GM18907 (cell line): ENCODE measurements around the gene MSLN.
"Not testable (repeated sequence)": the region's sequence is repeated elsewhere in the genome, so short reads cannot be mapped to it uniquely, and the experiment has no call there.

Source experiments
- ATAC-seq: cut with Tn5 transposase; IDR thresholded peaks from one replicate; pipeline ENCODE4 v1.9.1; 2021; ENCODE audit warnings: mild to moderate bottlenecking, moderate library complexity; ENCODE audit not compliant: unreplicated experiment

The MSLN gene

DNA sequence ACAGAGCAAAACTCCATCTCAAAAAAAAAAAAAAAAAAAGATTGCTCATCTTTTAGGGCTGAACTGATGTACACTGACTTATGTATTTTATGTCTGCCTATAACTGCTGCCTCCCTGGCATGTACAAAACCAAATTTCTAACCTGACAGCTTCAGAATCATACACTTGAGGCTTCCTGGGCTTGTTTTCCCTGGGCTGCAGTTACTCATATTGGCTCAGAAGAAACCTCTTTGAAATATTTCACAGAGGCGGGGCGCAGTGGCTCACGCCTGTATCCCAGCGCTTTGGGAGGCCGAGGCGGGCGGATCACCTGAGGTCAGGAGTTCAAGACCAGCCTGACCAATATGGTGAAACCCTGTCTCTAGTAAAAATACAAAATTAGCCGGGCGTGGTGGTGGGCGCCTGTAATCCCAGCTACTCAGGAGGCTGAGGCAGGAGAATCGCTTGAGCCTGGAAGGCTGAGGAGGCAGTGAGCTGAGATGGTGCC lies 6.4 kb upstream of the MSLN start:
- ATAC-seq = not testable (repeated sequence)

- no peak for ATAC-seq
Observed at GRCh38 chr16:754656-755055, 5.9 kb upstream of the MSLN start.

- ATAC-seq = no peak
Observed at GRCh38 chr16:756428-756827, 4.1 kb upstream of the MSLN start.

- no peak for ATAC-seq
Observed at GRCh38 chr16:759110-759910, 1.2 kb upstream of the MSLN start.

GRCh38 chr16:760065-760464 lies 469 bp upstream of the MSLN start:
- no peak for ATAC-seq

DNA sequence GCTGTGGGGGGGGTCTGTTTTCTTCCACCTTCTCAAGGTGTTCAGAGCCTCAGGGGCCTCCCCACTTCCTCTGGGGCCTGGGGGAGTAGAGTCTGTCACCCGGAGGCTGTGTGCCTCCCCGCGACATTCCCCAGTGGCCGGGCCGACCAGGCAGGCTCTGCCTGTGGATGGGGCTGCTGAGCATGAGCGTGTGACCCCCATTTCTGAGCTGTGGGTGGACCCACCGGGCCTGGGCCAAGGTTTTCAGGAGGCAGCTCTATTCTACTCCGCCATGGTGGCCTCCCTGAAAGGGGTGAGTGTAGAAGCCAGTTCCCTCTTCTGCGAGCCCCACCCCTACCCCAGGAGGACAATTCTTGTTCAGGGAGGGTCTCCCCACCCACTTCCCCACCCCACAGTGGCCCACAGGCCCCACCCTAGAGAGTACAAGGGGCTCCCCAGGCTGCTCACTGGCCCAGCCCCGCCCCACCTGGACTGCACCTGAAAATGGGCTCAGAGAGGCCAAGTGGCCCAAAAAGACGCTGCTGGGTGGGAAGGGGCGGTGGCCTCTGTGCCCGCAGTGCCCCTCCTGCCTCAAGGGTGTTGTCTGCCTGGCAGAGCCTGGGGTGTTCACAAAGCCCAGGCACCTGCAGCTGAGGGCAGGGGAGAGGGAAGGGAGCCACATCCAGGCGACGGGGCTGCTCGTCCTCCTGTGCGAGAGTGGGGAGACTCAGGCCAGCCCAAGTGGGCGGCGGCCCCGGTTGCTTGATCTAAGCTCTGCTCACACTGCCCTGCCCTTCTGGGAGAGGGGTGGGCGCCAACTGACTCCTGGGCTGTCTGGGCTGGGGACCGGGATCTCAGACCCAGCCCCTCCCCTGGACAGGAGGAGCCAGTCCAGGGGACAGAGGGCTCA lies 1.3 kb downstream of the MSLN start:
- ATAC-seq = no peak

GRCh38 chr16:762595-763268 lies 2.2 kb downstream of the MSLN start:
- no peak for ATAC-seq

DNA sequence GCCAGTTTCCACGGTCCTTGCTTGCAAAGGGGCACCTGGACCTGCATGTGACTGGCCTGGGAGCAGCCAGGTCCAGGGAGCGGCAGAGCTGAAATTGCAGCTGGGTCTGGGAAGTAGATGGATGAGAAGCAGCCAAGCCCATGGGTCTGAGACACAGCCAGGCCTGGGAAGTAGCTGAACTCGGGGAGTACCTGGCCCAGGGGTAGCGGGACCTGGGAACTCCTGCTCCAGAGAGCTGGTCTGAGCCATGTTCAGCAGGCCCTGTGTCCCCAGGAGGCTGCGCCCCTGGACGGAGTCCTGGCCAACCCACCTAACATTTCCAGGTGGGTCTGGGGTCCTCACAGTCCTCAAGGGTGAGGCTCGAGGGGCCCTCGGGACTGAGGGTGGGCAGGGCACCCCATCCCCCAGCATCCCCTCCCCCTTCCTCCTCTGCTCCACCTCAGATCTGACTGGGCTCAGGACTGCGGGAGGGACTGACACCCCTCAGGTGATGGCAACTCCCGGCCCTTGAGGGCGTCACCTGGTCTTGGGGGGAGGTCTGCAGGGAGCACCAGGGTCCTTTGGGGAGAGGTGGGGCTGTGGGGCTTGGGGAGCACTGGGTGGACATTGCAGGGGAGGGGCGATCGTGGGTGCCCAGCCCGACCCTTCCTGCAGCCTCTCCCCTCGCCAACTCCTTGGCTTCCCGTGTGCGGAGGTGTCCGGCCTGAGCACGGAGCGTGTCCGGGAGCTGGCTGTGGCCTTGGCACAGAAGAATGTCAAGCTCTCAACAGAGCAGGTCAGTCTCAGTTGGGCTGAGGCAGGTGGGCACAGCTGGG lies 3.0 kb downstream of the MSLN start:
- ATAC-seq = no peak

DNA sequence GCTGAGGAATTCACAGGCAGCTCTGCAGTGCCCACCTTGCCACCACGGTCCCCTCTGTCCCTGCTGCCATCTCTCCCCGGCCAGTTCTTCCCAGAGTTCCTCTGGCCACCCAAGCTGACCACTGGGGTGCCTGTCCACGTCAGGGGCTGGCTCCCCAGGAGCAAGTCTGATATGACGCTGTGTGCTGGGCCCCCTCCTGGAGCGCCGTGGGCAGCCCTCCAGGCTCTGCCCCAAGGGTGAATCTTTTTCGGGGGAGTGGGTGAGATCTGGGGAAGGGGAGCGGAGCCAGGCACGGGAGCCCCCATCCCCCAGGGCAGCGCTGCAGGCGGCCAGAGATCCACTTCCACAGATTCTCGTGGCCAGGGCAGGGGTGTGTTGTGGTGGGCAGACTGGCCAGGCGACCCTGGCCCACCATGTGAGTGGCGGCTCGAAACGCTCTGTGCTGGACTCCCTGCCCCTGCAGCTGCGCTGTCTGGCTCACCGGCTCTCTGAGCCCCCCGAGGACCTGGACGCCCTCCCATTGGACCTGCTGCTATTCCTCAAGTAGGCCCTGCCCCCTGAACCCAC lies 3.7 kb downstream of the MSLN start:
- ATAC-seq = no peak

DNA sequence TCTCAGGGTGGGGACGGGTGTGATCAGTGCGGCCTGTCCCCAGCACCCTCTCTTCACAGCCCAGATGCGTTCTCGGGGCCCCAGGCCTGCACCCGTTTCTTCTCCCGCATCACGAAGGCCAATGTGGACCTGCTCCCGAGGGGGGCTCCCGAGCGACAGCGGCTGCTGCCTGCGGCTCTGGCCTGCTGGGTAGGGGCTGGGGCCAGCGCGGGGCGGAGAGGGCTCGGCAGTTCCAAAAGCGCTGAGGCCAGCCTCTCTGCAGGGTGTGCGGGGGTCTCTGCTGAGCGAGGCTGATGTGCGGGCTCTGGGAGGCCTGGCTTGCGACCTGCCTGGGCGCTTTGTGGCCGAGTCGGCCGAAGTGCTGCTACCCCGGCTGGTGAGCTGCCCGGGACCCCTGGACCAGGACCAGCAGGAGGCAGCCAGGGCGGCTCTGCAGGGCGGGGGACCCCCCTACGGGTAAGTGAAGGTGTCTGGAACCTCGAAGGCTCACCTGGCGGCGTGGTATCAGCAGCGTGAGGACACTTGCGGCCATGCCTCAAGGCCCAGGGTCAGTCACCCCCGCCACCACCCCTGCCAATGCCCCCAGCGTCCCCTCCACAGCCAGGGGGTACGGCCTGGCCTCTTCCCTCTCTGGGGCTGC lies 4.4 kb downstream of the MSLN start:
- ATAC-seq = no peak

DNA sequence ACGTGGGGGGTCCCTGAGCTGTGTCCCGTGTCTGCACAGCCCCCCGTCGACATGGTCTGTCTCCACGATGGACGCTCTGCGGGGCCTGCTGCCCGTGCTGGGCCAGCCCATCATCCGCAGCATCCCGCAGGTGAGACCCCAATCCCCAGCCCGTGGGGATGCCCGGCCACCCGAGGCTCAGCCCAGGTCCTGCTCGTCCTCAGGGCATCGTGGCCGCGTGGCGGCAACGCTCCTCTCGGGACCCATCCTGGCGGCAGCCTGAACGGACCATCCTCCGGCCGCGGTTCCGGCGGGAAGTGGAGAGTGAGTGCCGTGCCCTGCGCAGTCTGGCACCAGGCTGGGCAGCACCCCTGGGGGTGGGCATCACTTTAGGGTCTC lies 4.9 kb downstream of the MSLN start:
- ATAC-seq = no peak

- ATAC-seq = no peak
Observed at GRCh38 chr16:766008-766819, 5.7 kb downstream of the MSLN start.

- ATAC-seq = no peak
Observed at GRCh38 chr16:766820-767640, 6.5 kb downstream of the MSLN start.

- ATAC-seq = no peak
Observed at GRCh38 chr16:767743-768235, 7.3 kb downstream of the MSLN start.

DNA sequence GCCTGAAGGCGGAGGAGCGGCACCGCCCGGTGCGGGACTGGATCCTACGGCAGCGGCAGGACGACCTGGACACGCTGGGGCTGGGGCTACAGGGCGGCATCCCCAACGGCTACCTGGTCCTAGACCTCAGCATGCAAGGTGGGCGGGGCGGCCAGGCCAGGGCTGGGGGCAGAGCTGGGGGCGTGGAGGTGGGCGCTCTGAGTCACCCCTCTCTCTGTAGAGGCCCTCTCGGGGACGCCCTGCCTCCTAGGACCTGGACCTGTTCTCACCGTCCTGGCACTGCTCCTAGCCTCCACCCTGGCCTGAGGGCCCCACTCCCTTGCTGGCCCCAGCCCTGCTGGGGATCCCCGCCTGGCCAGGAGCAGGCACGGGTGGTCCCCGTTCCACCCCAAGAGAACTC lies 7.9 kb downstream of the MSLN start:
- ATAC-seq = no peak

DNA sequence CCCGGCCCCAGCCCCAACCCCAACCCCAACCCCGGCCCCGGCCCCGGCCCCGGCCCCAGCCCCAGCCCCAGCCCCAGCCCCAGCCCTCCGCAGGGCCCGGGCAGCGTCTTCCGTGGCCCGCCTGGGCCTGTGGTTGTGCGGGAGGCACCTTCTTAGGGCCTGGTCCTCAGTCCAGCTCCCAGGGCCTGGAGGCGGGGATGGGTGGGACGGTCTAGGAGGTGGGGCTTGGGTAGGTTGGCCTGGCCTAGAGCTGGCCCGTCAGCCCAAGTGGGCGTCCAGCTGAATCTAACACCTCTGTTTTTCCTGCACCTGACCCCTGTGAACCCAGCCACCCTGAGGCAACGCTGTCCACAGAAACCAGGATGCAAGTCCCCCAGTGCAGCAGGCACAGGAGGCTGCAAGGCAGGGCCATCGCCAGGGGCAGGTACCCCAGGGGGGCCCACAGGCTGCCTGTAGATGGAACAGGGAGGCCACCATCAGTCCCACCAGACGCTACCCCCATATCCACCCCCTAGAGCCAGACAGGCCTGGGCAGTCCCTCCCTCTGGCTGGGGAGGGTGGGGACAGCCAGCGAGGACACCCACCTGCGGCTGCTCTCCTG lies 8.8 kb downstream of the MSLN start:
- no peak for ATAC-seq

DNA sequence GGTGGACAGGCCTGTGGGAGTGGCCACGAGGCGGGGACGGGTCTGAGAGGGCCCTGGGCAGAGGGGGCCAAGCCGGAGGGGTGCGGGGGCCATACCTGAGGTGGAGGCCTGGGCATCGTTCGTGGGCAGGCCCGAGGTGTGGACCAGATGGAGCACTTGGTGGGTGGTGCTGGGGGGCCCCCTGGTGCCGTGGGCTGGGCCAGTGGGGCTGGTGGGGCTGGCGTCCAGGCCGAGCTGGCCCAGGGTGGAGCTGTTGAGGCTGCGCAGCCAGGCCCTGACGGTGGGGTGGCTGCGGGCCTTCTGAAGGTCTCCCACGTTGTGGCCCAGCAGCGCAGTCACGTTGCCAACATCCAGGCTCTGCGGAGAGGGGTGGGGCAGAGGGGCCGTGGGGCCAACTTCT lies 9.4 kb downstream of the MSLN start:
- no peak for ATAC-seq

GRCh38 chr16:770411-770810 lies 9.9 kb downstream of the MSLN start:
- no peak for ATAC-seq
